Stimulated activated CD4-positive, alpha-beta T cell treated with anti-CD3 and anti-CD28 coated beads, TNF-alpha, amount 100 ng/mL, for 4 hours (primary cell): Measurements from ENCODE around the gene ZNF580.

Source experiments
- DNase-seq, 3 experiments: peaks; one replicate each; pipeline ENCODE4 v3.0.0-alpha.2; 2020; ENCODE audit warnings: low read depth in 3 of 3

The ZNF580 gene

GRCh38 chr19:55640577-55641425 is at the start of gene ZNF580:
TSS of gene ZNF580 (plus strand) at chr19:55641002. CDS start at chr19:55642509, 1,507 bp downstream.
- DNase-seq, result peak in 2 of 3 experiments; percentile 38 to 71

- DNase-seq, result no peak
These were observed 49.2 kb upstream of the ZNF580 start for GRCh38 chr19:55591555-55591954.

GRCh38 chr19:55592391-55593090 is 48.3 kb upstream of the ZNF580 start:
- DNase-seq, result no peak

GRCh38 chr19:55593096-55593772 is 47.6 kb upstream of the ZNF580 start:
- no peak for DNase-seq

GRCh38 chr19:55594996-55595545 is 45.7 kb upstream of the ZNF580 start:
- DNase-seq, result no peak

GRCh38 chr19:55596304-55596703 is 44.5 kb upstream of the ZNF580 start:
- DNase-seq, result no peak

GRCh38 chr19:55597501-55597921 is 43.3 kb upstream of the ZNF580 start:
- DNase-seq, result no peak

GRCh38 chr19:55598034-55598433 is 42.8 kb upstream of the ZNF580 start:
- no peak for DNase-seq

- peak; percentile 84 to 91 (median 90) for DNase-seq
These were observed 41.9 kb upstream of the ZNF580 start for GRCh38 chr19:55598719-55599467.

- peak; percentile 92 to 95 (median 92) for DNase-seq
These were observed 41.3 kb upstream of the ZNF580 start, which contains the start of gene FIZ1 for GRCh38 chr19:55599468-55599841. TSS of gene FIZ1 (minus strand) at chr19:55599517. CDS start at chr19:55597865, 1,652 bp downstream.

- peak; percentile 75 to 79 (median 76) for DNase-seq
These were observed 40.8 kb upstream of the ZNF580 start, which contains the start of gene ZNF524 for GRCh38 chr19:55599842-55600661. TSS of gene ZNF524 (plus strand) at chr19:55600288. CDS start at chr19:55602113, 1,825 bp downstream.

GRCh38 chr19:55600662-55601028 is 40.2 kb upstream of the ZNF580 start:
- DNase-seq, result no peak

- no peak for DNase-seq
These were observed 39.7 kb upstream of the ZNF580 start for GRCh38 chr19:55601084-55601483.

GRCh38 chr19:55602104-55603001 is 38.4 kb upstream of the ZNF580 start:
- DNase-seq, result no peak

- no peak for DNase-seq
These were observed 37.7 kb upstream of the ZNF580 start for GRCh38 chr19:55603115-55603514.

GRCh38 chr19:55603581-55604292 is 37.1 kb upstream of the ZNF580 start:
- DNase-seq, result no peak

- peak; percentile 98 to 99 (median 99) for DNase-seq
These were observed 35.6 kb upstream of the ZNF580 start for GRCh38 chr19:55605207-55605636.
